Astrocyte of the spinal cord (primary cell): Measurements from ENCODE around the gene OR10T2.
"Not testable (repeated sequence)": the region's sequence is repeated elsewhere in the genome, so short reads cannot be mapped to it uniquely, and the experiment has no call there.

ENCODE experiments used
- DNase-seq: peaks from one replicate; pipeline ENCODE4 v3.0.0; 2011; ENCODE audit warnings: low read depth, low spot score
- H3K4me3 ChIP-seq: 2 replicates; pipeline ENCODE4 v1.5.1; 2011; ENCODE audit warnings: low read depth, mild to moderate bottlenecking, low read length, moderate library complexity
- in situ Hi-C: cut with HindIII; loops from 2 replicates; pipeline ENCODE4 v1.10.0; 2017; ENCODE audit warnings: low sequenced_read_pairs
- TF ChIP-seq, protein P1 (sequence below): IDR thresholded peaks from 2 replicates; pipeline ENCODE4 v1.5.1; 2012; ENCODE audit warnings: low read depth, mild to moderate bottlenecking, low read length, inconsistent platforms

OR10T2 gene

DNA sequence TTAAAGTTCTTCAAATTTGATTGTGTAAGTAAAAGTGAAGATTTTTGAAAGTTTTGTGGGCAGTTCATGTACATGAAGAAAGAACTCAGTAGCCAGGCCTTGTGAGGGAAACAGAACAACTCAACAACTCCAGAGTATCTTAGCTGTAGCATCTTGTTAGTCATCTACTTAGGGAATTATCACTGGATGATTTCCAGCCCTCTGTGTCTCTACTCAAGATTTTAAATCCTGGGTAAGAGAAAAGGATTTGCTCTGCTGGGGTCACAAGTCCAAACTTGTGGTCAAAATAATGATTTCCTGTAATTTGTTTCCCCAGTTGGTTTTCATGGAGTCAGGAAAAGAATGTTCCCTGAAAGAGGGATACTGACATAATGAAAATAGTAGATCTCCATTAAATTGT, 8.2 kb downstream of the OR10T2 start:
- in situ Hi-C loops = no loop called here
- TF ChIP-seq, protein P1, sequence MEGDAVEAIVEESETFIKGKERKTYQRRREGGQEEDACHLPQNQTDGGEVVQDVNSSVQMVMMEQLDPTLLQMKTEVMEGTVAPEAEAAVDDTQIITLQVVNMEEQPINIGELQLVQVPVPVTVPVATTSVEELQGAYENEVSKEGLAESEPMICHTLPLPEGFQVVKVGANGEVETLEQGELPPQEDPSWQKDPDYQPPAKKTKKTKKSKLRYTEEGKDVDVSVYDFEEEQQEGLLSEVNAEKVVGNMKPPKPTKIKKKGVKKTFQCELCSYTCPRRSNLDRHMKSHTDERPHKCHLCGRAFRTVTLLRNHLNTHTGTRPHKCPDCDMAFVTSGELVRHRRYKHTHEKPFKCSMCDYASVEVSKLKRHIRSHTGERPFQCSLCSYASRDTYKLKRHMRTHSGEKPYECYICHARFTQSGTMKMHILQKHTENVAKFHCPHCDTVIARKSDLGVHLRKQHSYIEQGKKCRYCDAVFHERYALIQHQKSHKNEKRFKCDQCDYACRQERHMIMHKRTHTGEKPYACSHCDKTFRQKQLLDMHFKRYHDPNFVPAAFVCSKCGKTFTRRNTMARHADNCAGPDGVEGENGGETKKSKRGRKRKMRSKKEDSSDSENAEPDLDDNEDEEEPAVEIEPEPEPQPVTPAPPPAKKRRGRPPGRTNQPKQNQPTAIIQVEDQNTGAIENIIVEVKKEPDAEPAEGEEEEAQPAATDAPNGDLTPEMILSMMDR = no peak
- DNase-seq = no peak
- H3K4me3 ChIP-seq = no peak overlapping the region

DNA sequence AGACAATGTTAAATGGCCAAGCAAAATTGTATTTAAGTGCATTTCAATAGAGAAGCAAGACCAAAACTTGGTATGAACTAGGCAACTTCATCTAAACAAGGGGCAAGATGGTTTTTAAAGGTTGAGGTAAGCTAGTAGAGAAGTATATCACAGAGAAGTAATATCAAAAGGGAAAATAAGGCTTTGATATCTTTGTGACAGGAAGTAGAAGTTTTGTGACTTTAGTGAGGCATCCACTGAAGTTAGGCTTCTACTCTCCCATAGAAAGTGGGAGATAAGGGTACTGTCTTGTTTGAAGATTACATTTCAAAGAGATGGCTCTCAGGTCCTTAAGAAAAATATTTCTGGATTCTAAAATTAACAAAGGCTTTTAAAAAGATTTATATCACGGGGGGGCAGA, 8.9 kb downstream of the OR10T2 start:
- H3K4me3 ChIP-seq = no peak overlapping the region
- TF ChIP-seq, protein P1 = no peak
- DNase-seq = no peak
- in situ Hi-C loops = no loop called here

DNA sequence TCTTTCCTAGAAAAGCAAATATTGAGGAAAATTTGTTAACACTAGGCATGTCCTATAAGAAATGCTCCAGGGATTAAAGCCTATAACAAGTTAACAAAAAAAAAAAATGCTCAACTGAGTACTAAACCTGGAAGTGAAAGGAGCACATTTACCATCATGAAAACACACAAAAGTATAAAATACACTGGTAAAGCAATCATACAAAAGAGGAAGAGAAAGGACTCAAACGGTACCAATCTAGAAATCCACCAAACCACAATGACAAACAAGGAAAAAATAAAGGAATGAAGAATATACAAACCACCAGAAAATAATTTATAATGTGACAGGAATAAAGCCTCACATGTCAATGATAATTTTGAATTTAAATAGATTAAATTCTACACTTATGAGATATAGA, 24.4 kb downstream of the OR10T2 start:
- no peak overlapping the region for H3K4me3 ChIP-seq
- TF ChIP-seq, protein P1 = no peak
- in situ Hi-C loops = no loop called here
- no peak for DNase-seq

DNA sequence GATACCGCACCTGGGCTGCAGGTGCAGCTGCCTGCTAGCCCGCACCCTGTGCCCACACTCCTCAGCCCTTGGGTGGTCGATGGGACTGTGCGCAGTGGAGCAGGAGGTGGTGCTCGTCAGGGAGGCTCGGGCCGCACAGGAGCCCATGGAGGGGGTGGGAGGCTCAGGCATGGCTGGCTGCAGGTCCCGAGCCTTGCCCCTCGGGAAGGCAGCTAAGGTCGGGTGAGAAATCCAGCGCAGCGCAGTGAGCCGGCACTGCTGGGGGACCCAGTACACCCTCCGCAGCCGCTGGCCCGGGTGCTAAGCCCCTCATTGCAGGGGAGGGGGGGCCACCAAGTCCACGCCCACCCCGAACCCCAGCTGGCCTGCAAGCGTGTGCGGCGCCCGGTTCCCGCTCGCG, 25.2 kb downstream of the OR10T2 start:
- DNase-seq, in situ Hi-C loops, H3K4me3 ChIP-seq: not testable (repeated sequence)

DNA sequence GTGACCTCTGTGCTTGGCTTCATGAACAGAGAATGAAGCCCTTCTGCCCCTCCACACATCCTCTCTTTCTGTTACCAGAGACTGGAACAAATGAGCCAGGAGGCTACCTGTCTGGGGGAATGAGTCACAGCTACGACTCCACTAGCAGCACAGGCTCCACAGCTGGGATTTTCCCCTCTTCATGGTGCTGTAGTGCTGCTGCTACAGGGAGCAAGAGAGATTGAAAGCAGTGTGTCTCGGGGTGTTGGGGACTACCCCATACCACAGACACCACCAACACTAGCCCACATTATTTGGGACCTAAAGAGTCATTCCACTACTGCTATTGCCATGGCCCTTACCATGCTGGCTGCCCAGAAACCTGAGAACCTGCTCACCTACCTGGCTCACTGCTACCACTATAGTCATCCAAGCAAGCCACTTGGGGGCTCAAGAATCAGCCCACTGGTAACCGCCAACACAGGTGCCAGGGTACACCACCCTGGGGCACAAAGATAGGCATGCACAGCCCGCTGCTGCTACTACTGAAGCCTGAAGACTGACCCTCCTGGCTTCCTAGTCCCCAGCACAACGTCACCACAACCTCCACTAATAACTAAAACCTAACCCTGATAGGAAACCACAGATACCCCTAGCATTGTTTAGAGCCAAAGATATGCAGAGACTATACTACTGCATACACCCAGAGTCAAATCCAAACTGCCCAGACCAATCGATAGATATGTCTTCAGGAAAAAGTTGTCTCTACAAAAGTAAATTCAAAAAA, 27.9 kb downstream of the OR10T2 start:
- TF ChIP-seq, protein P1 = no peak
- no peak for DNase-seq
- in situ Hi-C loops = no loop called here
- no peak overlapping the region for H3K4me3 ChIP-seq

DNA sequence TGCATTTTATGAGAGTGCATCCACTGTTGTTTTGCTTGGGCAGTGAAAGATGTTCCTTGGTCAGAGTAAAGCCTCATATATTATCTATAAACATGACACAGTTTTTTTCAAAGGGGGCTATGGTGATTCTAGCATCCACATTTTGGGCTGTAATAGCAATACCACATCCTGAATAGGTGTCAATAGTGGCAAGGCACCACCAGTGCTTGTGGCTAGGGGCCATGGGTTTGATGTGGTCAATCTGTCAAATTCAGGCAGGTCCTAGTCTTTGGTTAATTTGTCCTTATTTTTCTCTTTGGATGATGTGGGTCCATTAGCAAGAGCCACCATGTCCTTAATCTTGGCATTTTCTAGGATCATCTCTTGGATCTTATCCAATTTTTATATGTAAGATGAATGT, 32.5 kb downstream of the OR10T2 start:
- in situ Hi-C loops = no loop called here
- no peak overlapping the region for H3K4me3 ChIP-seq
- no peak for DNase-seq
- TF ChIP-seq, protein P1 = no peak

DNA sequence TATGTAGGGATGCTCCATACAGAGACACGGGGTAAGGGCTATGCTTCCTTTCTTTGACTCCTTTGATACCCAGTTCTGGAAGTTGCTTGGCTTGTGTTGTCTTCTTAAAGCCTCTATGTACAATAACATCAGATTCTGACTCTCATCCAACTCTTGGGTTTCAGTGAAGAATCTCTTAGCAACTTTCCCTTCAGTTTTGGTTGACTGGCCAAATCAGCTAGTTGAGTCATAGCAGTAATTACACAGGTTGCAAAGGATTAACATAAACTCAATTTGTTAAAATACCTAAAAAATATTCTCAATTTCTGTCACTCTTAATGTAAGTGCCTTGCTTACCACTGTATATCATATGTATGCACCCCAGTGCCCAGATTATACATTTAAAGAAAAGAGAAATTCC, 36.3 kb downstream of the OR10T2 start:
- TF ChIP-seq, protein P1 = no peak
- DNase-seq = no peak
- in situ Hi-C loops = no loop called here
- H3K4me3 ChIP-seq = no peak overlapping the region
